WTC11 (cell line): ENCODE data around the gene FOXI2. TPM values are rescaled to one million over a fixed set of nuclear protein-coding genes. Genes with fewer than 3 reads are reported as not detected.

ENCODE experiments used
- ATAC-seq: fragments of 200-7000 bp; cut with Tn5 transposase; 2 replicates; pipeline ENCODE4 v1.10.0; 2021; ENCODE audit warnings: mild to moderate bottlenecking, moderate library complexity
- CTCF ChIA-PET: fragments of 300-600 bp; sonication (Branson Sonifier 250); formaldehyde crosslinking; loops from one replicate; lab custom pipeline; 2021; ENCODE audit warnings: antibody characterized with exemption; lab: Charles Lee
- POLR2A ChIA-PET: fragments of 350-600 bp; sonication (Branson Sonifier 250); formaldehyde crosslinking; loops from one replicate; lab custom pipeline; 2021; ENCODE audit warnings: antibody characterized with exemption; lab: Charles Lee
- DNase-seq: peaks from one replicate; pipeline ENCODE4 v3.0.0; 2021; ENCODE audit warnings: low spot score
- H3K27ac Mint-ChIP-seq: 2 replicates; pipeline ENCODE4 v1.8.0; 2021; ENCODE audit warnings: mixed read lengths
- H3K27me3 Mint-ChIP-seq: 2 replicates; pipeline ENCODE4 v1.8.0; 2021; ENCODE audit warnings: low read depth, mild to moderate bottlenecking, moderate library complexity, mixed read lengths
- H3K36me3 Mint-ChIP-seq: 2 replicates; pipeline ENCODE4 v1.8.0; 2021; ENCODE audit warnings: mixed read lengths
- H3K4me1 Mint-ChIP-seq: 2 replicates; pipeline ENCODE4 v1.8.0; 2022; ENCODE audit warnings: mixed read lengths
- H3K4me3 Mint-ChIP-seq: 2 replicates; pipeline ENCODE4 v1.8.0; 2021; ENCODE audit warnings: mild to moderate bottlenecking, moderate library complexity, mixed read lengths
- H3K9me3 Mint-ChIP-seq: 2 replicates; pipeline ENCODE4 v1.8.0; 2021; ENCODE audit warnings: mixed read lengths
- ARID4B ChIP-seq: sonication (generic); formaldehyde crosslinking; IDR thresholded peaks from 2 replicates; pipeline ENCODE4 v1.8.0; 2023; ENCODE audit warnings: missing genetic modification reagents, mild to moderate bottlenecking, borderline replicate concordance
- CBFB ChIP-seq: sonication (generic); formaldehyde crosslinking; IDR thresholded peaks from 2 replicates; pipeline ENCODE4 v1.8.1; 2022; ENCODE audit warnings: mild to moderate bottlenecking, low read depth, missing genetic modification reagents
- EMX1 ChIP-seq: fragments of 250-450 bp; sonication (Bioruptor Pico); IDR thresholded peaks from 2 replicates; pipeline ENCODE4 v1.8.0; 2021; ENCODE audit warnings: mild to moderate bottlenecking
- FOXJ3 ChIP-seq: sonication (generic); formaldehyde crosslinking; IDR thresholded peaks from 2 replicates; pipeline ENCODE4 v1.9.0; 2021; ENCODE audit warnings: missing genetic modification reagents, mild to moderate bottlenecking, borderline replicate concordance
- GTF2I ChIP-seq: fragments of 250-450 bp; sonication (Bioruptor Pico); conservative IDR thresholded peaks from 2 replicates; pipeline ENCODE4 v1.4.0; 2021; ENCODE audit warnings: mild to moderate bottlenecking
- IRF2 ChIP-seq: sonication (generic); formaldehyde crosslinking; IDR thresholded peaks from 2 replicates; pipeline ENCODE4 v1.8.0; 2022; ENCODE audit warnings: low read depth, missing genetic modification reagents, borderline replicate concordance
- NFE2L1 ChIP-seq: sonication (generic); formaldehyde crosslinking; IDR thresholded peaks from 2 replicates; pipeline ENCODE4 v1.8.1; 2023; ENCODE audit warnings: missing genetic modification reagents
- RELA ChIP-seq: sonication (generic); formaldehyde crosslinking; IDR thresholded peaks from 2 replicates; pipeline ENCODE4 v1.8.1; 2022; ENCODE audit warnings: missing genetic modification reagents, mild to moderate bottlenecking, borderline replicate concordance
- SP1 ChIP-seq: sonication (generic); formaldehyde crosslinking; conservative IDR thresholded peaks from 2 replicates; pipeline ENCODE4 v1.8.1; 2022; ENCODE audit warnings: missing genetic modification reagents
- ZBTB21 ChIP-seq: sonication (generic); formaldehyde crosslinking; IDR thresholded peaks from 2 replicates; pipeline ENCODE4 v1.8.1; 2023; ENCODE audit warnings: mild to moderate bottlenecking, missing genetic modification reagents, borderline replicate concordance
- ZNF219 ChIP-seq: sonication (generic); formaldehyde crosslinking; IDR thresholded peaks from 2 replicates; pipeline ENCODE4 v1.8.0; 2023; ENCODE audit warnings: missing genetic modification reagents, mild to moderate bottlenecking, borderline replicate concordance
- ZNF232 ChIP-seq: sonication (generic); formaldehyde crosslinking; IDR thresholded peaks from 2 replicates; pipeline ENCODE4 v1.8.0; 2022; ENCODE audit warnings: mild to moderate bottlenecking, missing genetic modification reagents
- ZNF423 ChIP-seq: fragments of 250-450 bp; sonication (Bioruptor Pico); IDR thresholded peaks from 2 replicates; pipeline ENCODE4 v2.1.2; 2022; ENCODE audit warnings: mild to moderate bottlenecking, moderate library complexity
- ZNF425 ChIP-seq: fragments of 250-450 bp; sonication (Bioruptor Pico); conservative IDR thresholded peaks from 2 replicates; pipeline ENCODE4 v1.9.0; 2021; ENCODE audit warnings: mild to moderate bottlenecking
- total RNA-seq: library from RNA; stranded (reverse); gene quantifications from 3 replicates; pipeline ENCODE4 v1.2.3, GENCODE V29; 2021
- TF ChIP-seq, protein P1 (sequence below): fragments of 250-450 bp; sonication (Bioruptor Pico); IDR thresholded peaks from 2 replicates; pipeline ENCODE4 v1.9.0; 2021; ENCODE audit warnings: mild to moderate bottlenecking
- TF ChIP-seq, protein P2 (sequence below): sonication (generic); formaldehyde crosslinking; IDR thresholded peaks from 2 replicates; pipeline ENCODE4 v1.8.1; 2023; ENCODE audit warnings: mild to moderate bottlenecking, missing genetic modification reagents, moderate library complexity

Gene FOXI2
- total RNA-seq, 1 experiment from 2014 or later = 1.7 TPM

GRCh38 chr10:127687548-127687947, 49.4 kb upstream of the FOXI2 start:
- POLR2A ChIA-PET = no interaction called here
- no peak overlapping the region for H3K4me3 Mint-ChIP-seq
- no peaks in the 10 kb centered on the region for H3K9me3 Mint-ChIP-seq
- CTCF ChIA-PET = no interaction called here
- no peak overlapping the region for H3K27ac Mint-ChIP-seq
- ATAC-seq = no peak
- DNase-seq = no peak
- TF ChIP-seq NFE2L1 (CRISPR knock-in tag) (no peak), GTF2I (CRISPR knock-in tag) (no peak), ARID4B (no peak), ZBTB21 (CRISPR knock-in tag) (no peak), IRF2 (no peak), ZNF425 (CRISPR knock-in tag) (no peak), EMX1 (CRISPR knock-in tag) (no peak), CBFB (CRISPR knock-in tag) (no peak), ZNF423 (CRISPR knock-in tag) (no peak)
- TF ChIP-seq, protein P1, sequence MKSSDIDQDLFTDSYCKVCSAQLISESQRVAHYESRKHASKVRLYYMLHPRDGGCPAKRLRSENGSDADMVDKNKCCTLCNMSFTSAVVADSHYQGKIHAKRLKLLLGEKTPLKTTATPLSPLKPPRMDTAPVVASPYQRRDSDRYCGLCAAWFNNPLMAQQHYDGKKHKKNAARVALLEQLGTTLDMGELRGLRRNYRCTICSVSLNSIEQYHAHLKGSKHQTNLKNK (CRISPR knock-in tag) = no peak
- no peaks in the 10 kb centered on the region for H3K36me3 Mint-ChIP-seq
- no peaks in the 10 kb centered on the region for H3K27me3 Mint-ChIP-seq
- H3K4me1 Mint-ChIP-seq = peaks cover 13% of the 10 kb centered on the region; the same call in 1 of the 2 replicates

DNA sequence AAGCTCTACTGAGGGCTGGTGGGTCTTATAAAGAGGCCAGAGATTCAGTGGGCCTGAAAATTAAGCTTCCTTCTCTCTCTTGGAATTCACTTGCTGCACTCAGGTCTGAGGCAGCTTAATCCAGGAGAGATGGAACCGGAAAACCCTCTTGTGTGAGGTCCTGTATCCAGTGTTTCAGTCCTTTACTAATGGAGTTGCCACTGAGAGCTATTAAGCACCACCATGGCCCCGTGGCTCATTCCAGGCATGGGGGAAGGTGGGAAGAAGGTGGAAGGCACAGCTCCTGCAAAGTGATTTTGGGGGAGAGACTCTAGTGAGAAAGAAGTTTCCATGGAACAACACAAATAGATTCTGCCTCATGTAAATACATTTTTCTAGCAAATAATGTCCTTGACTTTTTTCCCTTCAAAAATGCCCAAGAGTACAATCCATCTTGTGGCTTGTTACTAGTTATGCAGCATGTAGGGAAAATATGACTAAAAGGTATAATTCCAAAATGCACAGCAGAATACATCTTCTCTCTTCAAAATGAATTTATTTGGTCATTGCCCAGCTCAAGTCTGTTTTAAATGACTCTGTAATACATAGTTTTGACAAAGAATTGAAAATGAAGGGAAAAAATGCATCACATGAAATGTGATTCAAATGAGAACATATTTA, 46.7 kb upstream of the FOXI2 start:
- ChIA-PET CTCF (interaction anchor here (0.9 kb wide), 1 partner anchor 11 kb away, joined by 5 read pairs; no protein-coding TSS in a partner anchor), POLR2A (no interaction called here)
- H3K4me3 Mint-ChIP-seq = no peak overlapping the region
- DNase-seq (no peak), ATAC-seq (no peak)
- TF ChIP-seq, protein P2, sequence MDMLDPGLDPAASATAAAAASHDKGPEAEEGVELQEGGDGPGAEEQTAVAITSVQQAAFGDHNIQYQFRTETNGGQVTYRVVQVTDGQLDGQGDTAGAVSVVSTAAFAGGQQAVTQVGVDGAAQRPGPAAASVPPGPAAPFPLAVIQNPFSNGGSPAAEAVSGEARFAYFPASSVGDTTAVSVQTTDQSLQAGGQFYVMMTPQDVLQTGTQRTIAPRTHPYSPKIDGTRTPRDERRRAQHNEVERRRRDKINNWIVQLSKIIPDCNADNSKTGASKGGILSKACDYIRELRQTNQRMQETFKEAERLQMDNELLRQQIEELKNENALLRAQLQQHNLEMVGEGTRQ = no peak
- TF ChIP-seq SP1 (CRISPR knock-in tag) = no peak
- no peak for TF ChIP-seq ZNF219 (CRISPR knock-in tag)
- TF ChIP-seq ARID4B = no peak
- no peak for TF ChIP-seq FOXJ3 (CRISPR knock-in tag)
- TF ChIP-seq RELA (CRISPR knock-in tag) = no peak
- no peak for TF ChIP-seq ZNF232
- no peak for TF ChIP-seq EMX1 (CRISPR knock-in tag)
- no peak overlapping the region for H3K27ac Mint-ChIP-seq
- H3K36me3 Mint-ChIP-seq = no peaks in the 10 kb centered on the region
- H3K27me3 Mint-ChIP-seq = no peaks in the 10 kb centered on the region
- 0 out of 2 replicates have a peak, but pooled peaks cover 9% of the 10 kb centered on the region for H3K9me3 Mint-ChIP-seq
- peaks cover 22% of the 10 kb centered on the region for H3K4me1 Mint-ChIP-seq
